ENCODE measurements around the gene EFTUD2. TPM values are rescaled to one million over a fixed set of nuclear protein-coding genes. Genes with fewer than 3 reads are reported as not detected.

The EFTUD2 gene
- total and polyA plus RNA-seq, 2 of the 13 experiments (the other 11 are each of a cell fraction or from before 2014, with no cell fraction given): 111 to 137 TPM

- peak; percentile 94; the same call in 1 of the 2 replicates for TF ChIP-seq ZNF567 (CRISPR knock-in tag; IDR thresholded peaks at IDR 0.05; ENCODE audit: borderline replicate concordance)
- peak; percentile 97; the same call in 1 of the 2 replicates for TF ChIP-seq ZBTB4 (CRISPR knock-in tag; IDR thresholded peaks at IDR 0.05; ENCODE audit: borderline replicate concordance)
- peak; percentile 100 for TF ChIP-seq SPEN (CRISPR knock-in tag; IDR thresholded peaks at IDR 0.05; ENCODE audit: low read depth)
- TF ChIP-seq ZC3H4 (CRISPR knock-in tag; IDR thresholded peaks at IDR 0.05; ENCODE audit: borderline replicate concordance): no peak
- TF ChIP-seq SKI (IDR thresholded peaks at IDR 0.05; ENCODE audit: partially characterized antibody): peak; percentile 91
- TF ChIP-seq ZNF12 (CRISPR knock-in tag; IDR thresholded peaks at IDR 0.05): peak; percentile 58; the same call in 1 of the 2 replicates
- peak; percentile 68; the same call in 1 of the 2 replicates for TF ChIP-seq HMG20B (CRISPR knock-in tag; conservative IDR thresholded peaks at IDR 0.05)
- peak; percentile 74 for TF ChIP-seq CBX1 (IDR thresholded peaks at IDR 0.05; ENCODE audit: low read depth)
- TF ChIP-seq ZNF451 (CRISPR knock-in tag; IDR thresholded peaks at IDR 0.05): peak; percentile 96
- peak; percentile 63; the same call in 1 of the 2 replicates for TF ChIP-seq ZNF775 (CRISPR knock-in tag; IDR thresholded peaks at IDR 0.05; ENCODE audit: borderline replicate concordance)
- TF ChIP-seq ZSCAN12 (CRISPR knock-in tag; IDR thresholded peaks at IDR 0.05): no peak; the same call in 1 of the 2 replicates
- peak; percentile 97 for TF ChIP-seq CREB1 (IDR thresholded peaks at IDR 0.05)
- TF ChIP-seq CREB1 (CRISPR knock-in tag; IDR thresholded peaks at IDR 0.05): peak; percentile 98
- TF ChIP-seq PPARG (CRISPR knock-in tag; conservative IDR thresholded peaks at IDR 0.05): peak; percentile 76; the same call in 1 of the 2 replicates
- TF ChIP-seq HHEX (CRISPR knock-in tag; IDR thresholded peaks at IDR 0.05): no peak
- TF ChIP-seq MAZ (IDR thresholded peaks at IDR 0.05; ENCODE audit: borderline replicate concordance, low read depth, low read length): peak; percentile 89
- peak; percentile 92 for TF ChIP-seq MAZ (CRISPR knock-in tag; IDR thresholded peaks at IDR 0.05; ENCODE audit: low read depth)
- peak; percentile 90 for TF ChIP-seq MIXL1 (CRISPR knock-in tag; IDR thresholded peaks at IDR 0.05)
- TF ChIP-seq NFAT5 (CRISPR knock-in tag; IDR thresholded peaks at IDR 0.05): peak; percentile 75; the same call in 1 of the 2 replicates
- TF ChIP-seq HNF1B (CRISPR knock-in tag; IDR thresholded peaks at IDR 0.05): peak; percentile 99
- TF ChIP-seq ZNF335 (CRISPR knock-in tag; IDR thresholded peaks at IDR 0.05): peak; percentile 100
These were observed at the start of gene EFTUD2 (continued) for GRCh38 chr17:44899074-44899782.
